ENCODE results near the gene TBC1D5.
"Not testable (repeated sequence)": the region's sequence is repeated elsewhere in the genome, so short reads cannot be mapped to it uniquely, and the experiment has no call there.

DNA sequence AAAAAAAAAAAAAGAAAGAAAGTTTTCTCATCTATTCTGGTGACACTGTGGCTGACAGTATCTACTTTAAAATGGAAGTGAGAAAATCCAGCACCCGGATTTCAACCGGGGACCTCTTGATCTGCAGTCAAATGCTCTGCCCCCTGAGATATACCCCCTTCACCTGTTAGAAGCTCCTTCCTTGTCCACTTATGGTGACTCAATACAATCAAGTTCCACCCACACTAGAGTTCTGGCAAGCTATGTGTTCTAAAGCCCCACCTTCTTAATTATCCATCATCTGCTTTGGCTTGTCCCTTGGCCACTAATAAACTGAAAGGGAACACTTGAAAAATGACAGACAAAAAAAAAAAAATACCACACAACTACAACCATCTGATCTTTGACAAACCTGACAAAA lies 42.6 kb downstream of the TBC1D5 start:
- TF ChIP-seq POLR2AphosphoS5, CTCF, POLR2A (IDR thresholded peaks at IDR 0.05): not testable (repeated sequence)

All from breast epithelium (tissue), 3 donors.